ENCODE measurements around the gene SOX18.
A peak's percentile ranks its signal among the peaks of the same experiment; 100 is the strongest.

The SOX18 gene

DNA sequence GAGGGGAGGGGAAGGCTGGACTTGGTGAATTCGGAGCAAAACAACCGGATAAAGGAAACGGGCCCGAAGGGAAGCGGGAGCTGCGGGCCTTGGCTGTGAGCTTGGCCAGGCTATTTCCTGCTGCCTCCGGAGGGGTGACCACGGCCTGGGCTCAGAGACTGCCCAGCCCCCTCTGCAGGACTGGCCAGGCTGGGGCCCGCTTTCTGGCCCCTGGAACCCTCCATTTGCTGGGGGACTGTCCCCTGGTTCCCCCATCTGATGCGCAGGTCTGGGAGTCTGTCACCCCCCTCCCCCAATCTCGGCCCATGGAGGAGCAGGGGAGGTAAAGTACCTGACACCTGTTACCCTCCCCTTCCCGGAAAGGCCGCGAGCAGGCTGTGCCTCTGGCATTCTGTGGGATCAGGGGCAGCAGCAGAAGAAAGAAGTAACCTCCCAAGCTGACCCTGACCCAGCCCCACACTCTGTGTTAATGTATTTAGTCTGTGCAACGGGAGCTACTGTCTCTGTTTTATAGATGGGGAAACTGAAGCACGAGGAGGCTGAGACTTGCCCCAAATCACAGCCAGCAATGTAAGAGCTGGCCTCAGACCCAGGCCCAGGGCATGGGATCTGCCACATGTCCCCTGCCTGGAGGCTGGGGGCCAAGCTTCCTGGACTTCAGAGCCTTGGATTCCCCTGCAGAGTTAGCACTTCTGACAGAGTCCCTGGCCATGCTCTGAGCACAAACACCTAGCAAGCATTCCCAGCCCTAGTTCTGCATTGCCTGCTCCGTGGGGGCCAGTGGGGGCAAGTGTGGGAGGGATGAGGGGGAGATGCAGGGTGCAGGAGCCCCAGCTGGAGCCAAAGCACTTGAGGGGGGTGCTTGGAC lies 9.9 kb downstream of the SOX18 start:
- no peak for DNase-seq (ENCODE audit: low read depth)
- peak overlapping the region; percentile 26 for H3K4me3 ChIP-seq (ENCODE audit: low read length)
- TF ChIP-seq, protein P1, sequence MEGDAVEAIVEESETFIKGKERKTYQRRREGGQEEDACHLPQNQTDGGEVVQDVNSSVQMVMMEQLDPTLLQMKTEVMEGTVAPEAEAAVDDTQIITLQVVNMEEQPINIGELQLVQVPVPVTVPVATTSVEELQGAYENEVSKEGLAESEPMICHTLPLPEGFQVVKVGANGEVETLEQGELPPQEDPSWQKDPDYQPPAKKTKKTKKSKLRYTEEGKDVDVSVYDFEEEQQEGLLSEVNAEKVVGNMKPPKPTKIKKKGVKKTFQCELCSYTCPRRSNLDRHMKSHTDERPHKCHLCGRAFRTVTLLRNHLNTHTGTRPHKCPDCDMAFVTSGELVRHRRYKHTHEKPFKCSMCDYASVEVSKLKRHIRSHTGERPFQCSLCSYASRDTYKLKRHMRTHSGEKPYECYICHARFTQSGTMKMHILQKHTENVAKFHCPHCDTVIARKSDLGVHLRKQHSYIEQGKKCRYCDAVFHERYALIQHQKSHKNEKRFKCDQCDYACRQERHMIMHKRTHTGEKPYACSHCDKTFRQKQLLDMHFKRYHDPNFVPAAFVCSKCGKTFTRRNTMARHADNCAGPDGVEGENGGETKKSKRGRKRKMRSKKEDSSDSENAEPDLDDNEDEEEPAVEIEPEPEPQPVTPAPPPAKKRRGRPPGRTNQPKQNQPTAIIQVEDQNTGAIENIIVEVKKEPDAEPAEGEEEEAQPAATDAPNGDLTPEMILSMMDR (conservative IDR thresholded peaks at IDR 0.05; ENCODE audit: low read length), result no peak

DNA sequence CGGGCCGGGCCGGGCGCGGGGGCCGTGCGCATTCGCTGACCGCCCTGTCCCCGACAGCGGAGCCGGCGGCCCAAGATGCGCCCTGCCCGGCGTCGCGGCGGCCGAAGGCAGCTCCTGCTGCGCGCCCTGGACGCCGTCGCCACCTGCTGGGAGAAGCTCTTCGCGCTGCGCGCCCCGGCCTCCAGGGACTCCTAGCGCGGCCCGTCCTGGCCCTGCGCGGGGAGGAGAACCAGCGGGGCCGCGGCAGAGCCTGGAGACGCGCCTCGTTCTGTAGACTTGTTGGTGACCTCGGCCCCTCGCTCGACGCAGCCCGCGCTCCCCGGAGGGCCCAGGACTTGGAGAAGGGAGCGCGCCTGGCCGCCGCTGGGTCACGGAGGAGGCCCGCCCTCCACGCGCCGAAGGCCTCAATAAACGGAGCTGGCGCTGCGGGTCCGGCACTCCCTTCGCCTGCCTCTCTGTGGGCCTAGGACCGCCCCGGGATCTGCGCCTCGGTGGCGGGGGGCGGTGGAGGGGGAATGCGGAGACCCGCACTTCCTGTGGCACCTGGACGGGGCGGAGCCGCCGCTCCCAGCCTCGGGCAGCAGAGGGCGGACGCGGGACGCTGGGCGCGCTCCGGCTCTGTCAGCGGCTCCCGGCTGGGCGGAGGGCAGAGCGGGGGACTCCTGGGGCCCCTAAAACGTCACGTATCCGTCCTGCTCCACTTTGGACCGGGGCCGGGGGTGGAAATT lies 10.7 kb downstream of the SOX18 start:
- TF ChIP-seq, protein P1 (conservative IDR thresholded peaks at IDR 0.05; ENCODE audit: low read length), result peak; percentile 55
- peak overlapping the region; percentile 31 for H3K4me3 ChIP-seq (ENCODE audit: low read length)
- peak; percentile 50 for DNase-seq (ENCODE audit: low read depth)

DNA sequence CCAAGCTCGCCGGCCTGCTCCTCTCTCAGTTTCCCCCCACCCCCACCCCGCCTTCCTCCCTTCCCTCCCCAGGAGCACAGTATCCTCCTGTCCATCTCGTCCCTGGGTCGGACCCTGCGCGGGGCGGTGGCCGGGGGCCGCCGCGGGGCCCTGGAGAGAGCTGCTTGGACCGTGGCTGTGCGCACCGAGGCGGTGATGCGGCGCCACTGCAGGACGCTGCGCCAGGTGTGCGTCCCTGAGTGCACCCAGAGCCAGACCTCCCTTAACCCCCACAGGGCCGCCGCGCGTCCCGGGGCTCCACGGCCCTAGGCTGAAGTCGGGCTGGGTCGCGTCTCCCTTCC lies 11.2 kb downstream of the SOX18 start:
- no peak overlapping the region for H3K4me3 ChIP-seq (ENCODE audit: low read length)
- no peak for DNase-seq (ENCODE audit: low read depth)
- TF ChIP-seq, protein P1 (conservative IDR thresholded peaks at IDR 0.05; ENCODE audit: low read length), result no peak

DNA sequence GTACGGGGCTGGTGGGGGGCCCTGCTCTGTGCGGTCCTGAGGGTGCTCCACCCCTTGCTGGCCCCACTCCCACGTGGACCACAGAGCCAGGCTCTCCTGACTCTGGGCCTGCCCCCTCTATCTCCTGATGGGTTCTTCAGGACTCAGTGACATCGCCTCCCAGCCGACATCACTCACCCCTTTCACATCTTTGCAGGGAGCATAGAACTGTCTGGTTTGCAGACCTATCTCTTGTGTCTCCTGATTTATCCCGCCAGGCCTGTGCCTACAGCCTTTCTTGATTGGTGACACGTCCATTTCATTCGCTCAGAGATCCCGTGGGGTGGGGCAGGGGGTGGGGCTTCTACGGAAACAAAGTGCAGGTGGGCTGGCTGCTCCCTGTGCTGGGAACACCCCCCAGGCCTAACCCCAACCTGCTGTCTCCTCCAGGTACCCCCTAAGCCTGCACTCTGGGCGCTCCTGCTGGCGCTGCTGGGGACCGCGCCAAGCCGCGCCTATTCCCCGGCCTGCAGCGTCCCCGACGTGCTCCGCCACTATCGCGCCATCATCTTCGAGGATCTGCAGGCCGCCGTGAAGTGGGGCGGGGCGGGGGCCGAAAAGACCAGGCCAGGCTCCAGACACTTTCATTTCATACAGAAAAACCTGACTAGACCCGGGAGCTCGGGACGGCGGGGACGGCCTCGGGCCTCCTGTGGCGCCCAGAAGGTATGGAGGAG lies 11.8 kb downstream of the SOX18 start:
- H3K4me3 ChIP-seq (ENCODE audit: low read length), result no peak overlapping the region
- no peak for DNase-seq (ENCODE audit: low read depth)

DNA sequence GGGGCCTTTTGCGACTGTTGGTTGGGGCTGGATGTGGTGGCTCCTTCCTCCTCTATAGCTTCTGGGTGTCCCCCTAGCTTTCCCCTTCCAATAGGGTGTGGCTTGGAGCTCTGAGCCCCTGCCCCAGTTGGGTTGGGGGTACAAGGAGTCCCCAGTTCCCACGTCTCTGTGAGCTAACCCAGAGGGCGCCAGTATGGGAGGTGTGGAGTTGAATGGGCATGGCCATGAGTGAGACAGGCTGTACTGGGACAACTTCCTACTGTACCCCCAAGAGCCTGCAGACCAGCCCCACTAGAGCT lies 12.3 kb downstream of the SOX18 start:
- DNase-seq (ENCODE audit: low read depth), result no peak
- TF ChIP-seq, protein P1 (conservative IDR thresholded peaks at IDR 0.05; ENCODE audit: low read length), result no peak
- no peak overlapping the region for H3K4me3 ChIP-seq (ENCODE audit: low read length)

More for the DNA sequence above, 11.8 kb downstream of the SOX18 start:
- TF ChIP-seq, protein P1 (conservative IDR thresholded peaks at IDR 0.05; ENCODE audit: low read length), result no peak

DNA sequence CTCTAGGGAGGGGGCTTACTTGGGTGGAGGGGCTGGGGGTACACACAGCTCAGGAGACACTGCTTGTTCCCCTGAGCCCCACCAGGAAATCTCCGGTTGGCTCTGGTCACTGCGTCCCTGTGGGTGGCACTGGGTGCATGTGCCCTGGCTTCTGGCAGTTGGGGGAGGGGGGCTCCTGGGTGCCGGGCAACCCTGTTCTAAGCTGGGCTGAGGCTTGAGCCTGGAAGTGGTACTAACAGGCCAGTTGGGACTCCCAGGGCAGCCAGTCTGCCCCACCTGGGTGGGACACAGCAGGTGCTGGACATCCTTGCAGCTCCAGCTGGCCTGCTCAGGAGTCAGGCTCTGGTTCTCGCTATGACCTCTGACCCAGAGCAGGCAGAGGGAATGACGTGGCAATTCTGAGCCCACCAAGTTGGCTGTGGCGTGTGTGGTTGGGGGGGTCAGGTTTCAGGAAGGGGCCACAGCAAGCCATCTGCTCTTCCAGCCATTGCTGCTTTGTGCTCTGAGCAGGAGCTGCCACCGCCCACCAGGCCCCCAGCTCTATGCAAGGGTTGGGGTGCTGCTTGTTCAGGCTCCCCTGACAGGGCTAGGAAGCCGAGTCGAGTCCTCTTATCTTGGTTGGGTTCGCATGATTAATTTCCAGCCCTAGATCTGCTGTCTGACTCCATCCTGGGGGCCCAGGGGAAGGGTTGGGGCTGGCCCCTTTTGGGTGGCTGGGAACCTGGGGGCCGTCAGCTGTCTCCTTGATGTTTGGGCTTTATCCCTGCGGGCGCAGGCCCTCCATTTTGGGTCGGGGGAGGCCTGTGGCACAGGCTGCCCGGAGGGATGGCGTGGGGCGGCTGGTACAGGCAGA lies 12.9 kb downstream of the SOX18 start:
- H3K4me3 ChIP-seq (ENCODE audit: low read length), result no peak overlapping the region
- DNase-seq (ENCODE audit: low read depth), result no peak
- TF ChIP-seq, protein P1 (conservative IDR thresholded peaks at IDR 0.05; ENCODE audit: low read length), result no peak

All from AG10803 (cell line).